ENCODE measurements around the gene PRPF8. TPM values are rescaled to one million over a fixed set of nuclear protein-coding genes. Genes with fewer than 3 reads are reported as not detected.

Gene PRPF8
- total and polyA plus RNA-seq, 10 of the 15 experiments (the other 5 are each of a cell fraction or from before 2014, with no cell fraction given), result 77.2 to 337 (median 162) TPM

GRCh38 chr17:1627982-1628855, 56.4 kb downstream of the PRPF8 start, which contains the start of gene SLC43A2 (continued):
- TF ChIP-seq, protein P1, sequence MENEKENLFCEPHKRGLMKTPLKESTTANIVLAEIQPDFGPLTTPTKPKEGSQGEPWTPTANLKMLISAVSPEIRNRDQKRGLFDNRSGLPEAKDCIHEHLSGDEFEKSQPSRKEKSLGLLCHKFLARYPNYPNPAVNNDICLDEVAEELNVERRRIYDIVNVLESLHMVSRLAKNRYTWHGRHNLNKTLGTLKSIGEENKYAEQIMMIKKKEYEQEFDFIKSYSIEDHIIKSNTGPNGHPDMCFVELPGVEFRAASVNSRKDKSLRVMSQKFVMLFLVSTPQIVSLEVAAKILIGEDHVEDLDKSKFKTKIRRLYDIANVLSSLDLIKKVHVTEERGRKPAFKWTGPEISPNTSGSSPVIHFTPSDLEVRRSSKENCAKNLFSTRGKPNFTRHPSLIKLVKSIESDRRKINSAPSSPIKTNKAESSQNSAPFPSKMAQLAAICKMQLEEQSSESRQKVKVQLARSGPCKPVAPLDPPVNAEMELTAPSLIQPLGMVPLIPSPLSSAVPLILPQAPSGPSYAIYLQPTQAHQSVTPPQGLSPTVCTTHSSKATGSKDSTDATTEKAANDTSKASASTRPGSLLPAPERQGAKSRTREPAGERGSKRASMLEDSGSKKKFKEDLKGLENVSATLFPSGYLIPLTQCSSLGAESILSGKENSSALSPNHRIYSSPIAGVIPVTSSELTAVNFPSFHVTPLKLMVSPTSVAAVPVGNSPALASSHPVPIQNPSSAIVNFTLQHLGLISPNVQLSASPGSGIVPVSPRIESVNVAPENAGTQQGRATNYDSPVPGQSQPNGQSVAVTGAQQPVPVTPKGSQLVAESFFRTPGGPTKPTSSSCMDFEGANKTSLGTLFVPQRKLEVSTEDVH (IDR thresholded peaks at IDR 0.05; ENCODE audit: low read depth, partially characterized antibody), result no peak
- TF ChIP-seq SMC3 (IDR thresholded peaks at IDR 0.05; ENCODE audit: borderline replicate concordance, low read length), result no peak
- no peak for TF ChIP-seq ZNF274 (IDR thresholded peaks at IDR 0.05; ENCODE audit: insufficient read depth, insufficient read length)
- no peak for TF ChIP-seq E4F1 (IDR thresholded peaks at IDR 0.05; ENCODE audit: borderline replicate concordance, partially characterized antibody)
- TF ChIP-seq NR2C1 (IDR thresholded peaks at IDR 0.05), result no peak
- no peak for TF ChIP-seq EP300 (IDR thresholded peaks at IDR 0.05; ENCODE audit: borderline replicate concordance in 1 of 2, control insufficient read depth in 1 of 2, low read depth in 2 of 2, low read length in 2 of 2)
- no peak for TF ChIP-seq FOS (IDR thresholded peaks at IDR 0.05; ENCODE audit: borderline replicate concordance, extremely low read depth, insufficient read length)
- TF ChIP-seq RB1 (IDR thresholded peaks at IDR 0.05; ENCODE audit: borderline replicate concordance), result 0 out of 2 replicates have a peak, but pooled peaks have one; percentile 16
- TF ChIP-seq CREM (IDR thresholded peaks at IDR 0.05; ENCODE audit: low read depth), result no peak
- TF ChIP-seq BCL11A (IDR thresholded peaks at IDR 0.05; ENCODE audit: low read depth, low read length), result no peak
- TF ChIP-seq BMI1 (IDR thresholded peaks at IDR 0.05; ENCODE audit: borderline replicate concordance), result peak; percentile 82; the same call in 1 of the 2 replicates
- no peak for TF ChIP-seq ZNF622 (IDR thresholded peaks at IDR 0.05)
- TF ChIP-seq CTCF (IDR thresholded peaks at IDR 0.05 in 2 of 3, conservative IDR thresholded peaks at IDR 0.05 in 1 of 3; ENCODE audit: control insufficient read depth in 2 of 3, extremely low read depth in 1 of 3, insufficient read depth in 1 of 3, low read depth in 3 of 3, low read length in 3 of 3), result no peak
- TF ChIP-seq RELA (IDR thresholded peaks at IDR 0.05; ENCODE audit: borderline replicate concordance, partially characterized antibody), result no peak
- TF ChIP-seq SIN3A (IDR thresholded peaks at IDR 0.05; ENCODE audit: low read depth, low read length), result peak; percentile 65; the same call in 1 of the 2 replicates
- no peak for TF ChIP-seq EZH2 (IDR thresholded peaks at IDR 0.05; ENCODE audit: borderline replicate concordance, control insufficient read depth, low read depth, low read length)
- no peak for TF ChIP-seq TBL1XR1 (IDR thresholded peaks at IDR 0.05; ENCODE audit: low read depth, low read length)
- TF ChIP-seq, protein P2, sequence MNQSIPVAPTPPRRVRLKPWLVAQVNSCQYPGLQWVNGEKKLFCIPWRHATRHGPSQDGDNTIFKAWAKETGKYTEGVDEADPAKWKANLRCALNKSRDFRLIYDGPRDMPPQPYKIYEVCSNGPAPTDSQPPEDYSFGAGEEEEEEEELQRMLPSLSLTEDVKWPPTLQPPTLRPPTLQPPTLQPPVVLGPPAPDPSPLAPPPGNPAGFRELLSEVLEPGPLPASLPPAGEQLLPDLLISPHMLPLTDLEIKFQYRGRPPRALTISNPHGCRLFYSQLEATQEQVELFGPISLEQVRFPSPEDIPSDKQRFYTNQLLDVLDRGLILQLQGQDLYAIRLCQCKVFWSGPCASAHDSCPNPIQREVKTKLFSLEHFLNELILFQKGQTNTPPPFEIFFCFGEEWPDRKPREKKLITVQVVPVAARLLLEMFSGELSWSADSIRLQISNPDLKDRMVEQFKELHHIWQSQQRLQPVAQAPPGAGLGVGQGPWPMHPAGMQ (IDR thresholded peaks at IDR 0.05; ENCODE audit: borderline replicate concordance), result no peak
- TF ChIP-seq MXI1 (IDR thresholded peaks at IDR 0.05; ENCODE audit: low read depth, low read length), result peak; percentile 94
- TF ChIP-seq POLR2A (IDR thresholded peaks at IDR 0.05; ENCODE audit: low read depth, low read length), result peak; percentile 73
